Brain microvascular endothelial cell (primary cell): Measurements from ENCODE around the gene PUS1.

Experiments
- DNase-seq: peaks from one replicate; pipeline ENCODE4 v3.0.0-alpha.2; 2020
- H3K27ac ChIP-seq: fragments of 250-450 bp; sonication (Bioruptor Pico); 2 replicates; pipeline ENCODE4 v1.5.1; 2020; ENCODE audit warnings: mild to moderate bottlenecking, moderate library complexity
- H3K27me3 ChIP-seq: fragments of 250-450 bp; sonication (Bioruptor Pico); replicated peaks from 2 replicates; pipeline ENCODE4 v1.5.1; 2020; ENCODE audit warnings: mild to moderate bottlenecking
- H3K36me3 ChIP-seq: fragments of 250-450 bp; sonication (Bioruptor Pico); replicated peaks from 2 replicates; pipeline ENCODE4 v1.5.1; 2020; ENCODE audit warnings: mild to moderate bottlenecking
- H3K4me3 ChIP-seq: 2 replicates; pipeline ENCODE4 v1.5.1; 2011; ENCODE audit warnings: low read depth, mild to moderate bottlenecking, control low read depth, low read length, moderate library complexity
- CTCF ChIP-seq: IDR thresholded peaks from 2 replicates; pipeline ENCODE4 v1.5.1; 2011; ENCODE audit warnings: low read depth, mild to moderate bottlenecking, moderate library complexity, low read length, control low read depth, inconsistent platforms; ENCODE audit errors: missing control alignments
- in situ Hi-C: cut with HindIII; loops from 2 replicates; pipeline ENCODE4 v1.10.0; 2017; ENCODE audit warnings: low sequenced_read_pairs, low pct_ligation_motif_present

The PUS1 gene

GRCh38 chr12:131938082-131938481, 9.0 kb downstream of the PUS1 start:
- no peak overlapping the region for H3K4me3 ChIP-seq
- H3K27me3 ChIP-seq = no peaks in the 10 kb centered on the region
- peaks cover 62% of the 10 kb centered on the region for H3K36me3 ChIP-seq
- no peak for DNase-seq
- in situ Hi-C loops = no loop called here
- TF ChIP-seq CTCF = no peak
- no peak overlapping the region for H3K27ac ChIP-seq

- no peak for TF ChIP-seq CTCF
Measured at GRCh38 chr12:131939007-131939406, 9.9 kb downstream of the PUS1 start.

GRCh38 chr12:131940141-131940547, 11.1 kb downstream of the PUS1 start:
- in situ Hi-C loops = no loop called here
- no peak overlapping the region for H3K4me3 ChIP-seq
- no peaks in the 10 kb centered on the region for H3K27me3 ChIP-seq
- H3K27ac ChIP-seq = no peak overlapping the region
- TF ChIP-seq CTCF = no peak
- DNase-seq = no peak
- peaks cover 61% of the 10 kb centered on the region for H3K36me3 ChIP-seq

More at GRCh38 chr12:131939007-131939406, 9.9 kb downstream of the PUS1 start:
- H3K27me3 ChIP-seq = no peaks in the 10 kb centered on the region
- in situ Hi-C loops = no loop called here
- H3K4me3 ChIP-seq = no peak overlapping the region
- H3K36me3 ChIP-seq = peaks cover 61% of the 10 kb centered on the region
- no peak for DNase-seq
- no peak overlapping the region for H3K27ac ChIP-seq

GRCh38 chr12:131941116-131941986, 12.3 kb downstream of the PUS1 start:
- H3K27ac ChIP-seq = no peak overlapping the region
- H3K4me3 ChIP-seq = no peak overlapping the region
- no peaks in the 10 kb centered on the region for H3K27me3 ChIP-seq
- in situ Hi-C loops = no loop called here
- H3K36me3 ChIP-seq = peaks cover 52% of the 10 kb centered on the region
- no peak for TF ChIP-seq CTCF
- no peak for DNase-seq

- in situ Hi-C loops = no loop called here
- H3K27ac ChIP-seq = no peak overlapping the region
- H3K27me3 ChIP-seq = no peaks in the 10 kb centered on the region
- H3K4me3 ChIP-seq = no peak overlapping the region
- peaks cover 50% of the 10 kb centered on the region for H3K36me3 ChIP-seq
- no peak for DNase-seq
- TF ChIP-seq CTCF = no peak
Measured at GRCh38 chr12:131941987-131942341, 12.9 kb downstream of the PUS1 start.

GRCh38 chr12:131942671-131943070, 13.6 kb downstream of the PUS1 start:
- H3K27ac ChIP-seq = no peak overlapping the region
- H3K36me3 ChIP-seq = peaks cover 50% of the 10 kb centered on the region
- in situ Hi-C loops = no loop called here
- DNase-seq = no peak
- no peak for TF ChIP-seq CTCF
- no peak overlapping the region for H3K4me3 ChIP-seq
- no peaks in the 10 kb centered on the region for H3K27me3 ChIP-seq
